T-helper 2 cell treated with Interferon-gamma antibody and Interleukin-4, amounts not matched to agents 100 ng/mL and 5 ng/mL, for 36 hours (primary cell): Measurements from ENCODE around the gene MACROD2. TPM values are rescaled to one million over a fixed set of nuclear protein-coding genes. Genes with fewer than 3 reads are reported as not detected.
"Not testable (repeated sequence)": the region's sequence is repeated elsewhere in the genome, so short reads cannot be mapped to it uniquely, and the experiment has no call there.

Experiments used
- intact Hi-C: fragments of 100-400 bp; cut with micrococcal nuclease; formaldehyde crosslinking; loops from one replicate; pipeline ENCODE4 v1.15.1; 2023
- total RNA-seq: library from RNA; stranded (reverse); gene quantifications from 2 replicates; pipeline ENCODE4 v1.2.3, GENCODE V29; 2022

The MACROD2 gene
- total RNA-seq, 1 donor from 2014 or later: not detected

- intact Hi-C loops: no loop called here
Observed at GRCh38 chr20:15140286-15140685, 1145.0 kb downstream of the MACROD2 start.

DNA sequence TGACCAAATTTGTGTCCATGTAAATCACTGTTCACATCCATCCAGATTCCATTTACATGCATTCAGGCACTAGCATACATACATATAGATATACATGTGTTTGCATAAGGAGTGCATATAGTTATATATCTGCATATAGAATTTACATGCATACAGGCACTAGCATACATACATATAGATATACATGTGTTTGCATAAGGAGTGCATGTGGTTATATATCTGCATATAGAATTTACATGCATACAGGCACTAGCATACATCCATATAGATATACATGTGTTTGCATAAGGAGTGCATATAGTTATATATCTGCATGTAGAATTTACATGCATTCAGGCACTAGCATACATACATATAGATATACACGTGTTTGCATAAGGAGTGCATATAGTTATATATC lies 1145.6 kb downstream of the MACROD2 start:
- intact Hi-C loops: not testable (repeated sequence)

DNA sequence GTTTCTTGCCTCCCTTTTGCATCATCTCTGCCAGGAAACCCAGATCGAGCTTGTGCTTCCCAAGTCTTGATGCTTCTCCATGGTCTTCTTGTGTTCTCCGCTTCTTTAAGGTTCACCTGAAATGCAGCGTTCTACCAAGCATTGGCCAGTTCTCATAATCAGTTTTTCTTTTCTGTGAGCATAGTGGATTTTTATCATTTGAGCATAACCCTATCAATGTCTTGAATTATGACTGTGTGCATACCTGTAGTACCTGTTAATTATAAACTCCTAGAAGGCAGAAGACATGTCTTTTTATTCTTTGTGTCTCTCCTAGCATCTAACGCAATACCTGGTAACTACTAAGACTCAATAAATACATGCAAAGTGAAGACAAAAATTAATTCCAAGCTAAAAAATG lies 1146.5 kb downstream of the MACROD2 start:
- intact Hi-C loops: no loop called here

- intact Hi-C loops: no loop called here
Observed at GRCh38 chr20:15143478-15143877, 1148.2 kb downstream of the MACROD2 start.

GRCh38 chr20:15144916-15145315 lies 1149.6 kb downstream of the MACROD2 start:
- intact Hi-C loops: no loop called here

DNA sequence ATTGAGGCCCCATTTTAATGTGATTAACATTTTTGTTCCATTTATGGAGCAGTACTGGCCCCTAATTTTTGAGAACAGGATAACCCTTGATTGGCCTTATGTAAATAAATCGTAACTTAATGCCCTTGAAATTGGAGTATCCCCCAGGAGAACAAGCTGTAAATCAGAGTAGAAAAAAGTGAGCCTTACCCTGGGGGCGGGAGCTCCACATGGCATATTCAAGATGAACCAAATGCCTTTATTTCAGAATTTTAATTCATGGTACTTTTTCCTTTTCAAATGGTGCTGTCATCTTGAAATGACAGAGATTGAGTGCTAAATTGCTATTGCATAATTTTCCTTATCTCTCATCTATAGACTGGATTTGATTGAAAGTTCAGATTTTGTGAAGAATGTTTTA lies 1151.6 kb downstream of the MACROD2 start:
- intact Hi-C loops: no loop called here

- intact Hi-C loops: no loop called here
Observed at GRCh38 chr20:15154070-15154469, 1158.8 kb downstream of the MACROD2 start.

DNA sequence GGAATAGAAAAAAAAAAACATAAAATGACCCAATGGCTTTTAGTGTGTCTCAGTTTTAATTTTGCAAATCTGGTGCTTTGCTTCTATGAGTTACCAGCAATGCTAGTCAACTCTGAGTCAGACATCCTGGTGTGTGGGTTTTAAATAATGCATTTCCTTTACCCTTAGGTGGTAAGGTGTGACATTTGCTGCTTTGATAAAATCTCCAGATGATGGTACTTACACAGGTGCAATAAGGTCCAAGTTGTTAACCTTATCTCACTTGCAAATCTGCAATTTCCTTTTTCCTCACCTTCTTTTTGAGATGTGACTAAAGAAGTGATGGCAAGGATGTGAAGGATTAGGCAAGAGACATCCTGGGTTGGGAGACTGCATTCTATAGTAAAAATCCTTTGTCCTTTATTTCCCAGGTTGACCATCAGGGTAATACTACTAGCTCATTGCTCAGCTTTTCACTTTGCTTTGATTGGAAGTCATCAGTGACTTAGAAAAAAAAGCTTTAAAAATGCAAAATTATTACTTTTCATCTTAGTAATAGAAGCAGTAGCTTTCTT lies 1160.6 kb downstream of the MACROD2 start:
- intact Hi-C loops: no loop called here

DNA sequence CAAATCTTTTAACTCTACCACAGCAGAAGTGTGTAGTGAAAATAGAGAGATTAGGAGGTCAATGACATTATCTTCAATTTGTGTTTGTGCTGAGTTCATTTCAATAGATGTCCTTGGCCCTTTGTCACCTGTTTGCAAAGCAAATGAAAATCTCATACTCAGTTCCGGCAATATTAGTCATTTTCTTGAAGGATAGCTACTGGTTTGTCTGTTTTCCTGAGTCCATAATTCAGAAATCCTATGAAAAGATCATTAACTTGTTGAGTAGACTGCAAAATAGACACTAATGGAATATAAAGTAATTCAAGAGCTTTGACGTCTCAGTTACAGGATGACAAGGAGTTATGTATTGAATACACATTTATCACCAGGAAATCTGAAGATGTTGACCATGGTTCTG lies 1163.2 kb downstream of the MACROD2 start:
- intact Hi-C loops: no loop called here

DNA sequence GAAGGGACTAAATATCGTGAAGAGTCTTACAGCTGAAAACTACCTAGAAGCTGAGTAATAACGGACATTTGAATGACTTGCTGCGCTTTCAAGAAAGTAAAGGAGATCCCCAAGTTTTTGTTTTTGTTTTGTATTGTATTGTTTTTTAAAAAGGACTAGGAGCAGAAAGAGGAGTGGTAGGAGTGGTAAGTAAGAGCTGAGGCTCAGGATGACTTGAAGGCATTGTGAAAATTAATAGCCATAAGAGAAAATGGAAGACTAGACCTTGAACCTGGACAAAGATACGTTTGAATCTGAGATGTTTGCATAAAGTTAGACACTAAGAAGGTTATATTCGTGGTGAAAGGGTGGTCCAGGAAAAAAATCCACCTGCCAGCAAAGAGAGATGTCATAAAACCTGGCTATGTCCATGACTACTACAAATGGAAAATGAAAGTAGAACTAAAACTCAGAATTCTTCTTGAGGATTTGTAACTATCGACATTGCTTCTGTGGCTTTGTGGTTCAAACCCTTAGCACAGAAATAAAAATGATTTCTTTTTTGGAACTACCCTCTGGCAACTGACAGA lies 1166.8 kb downstream of the MACROD2 start:
- intact Hi-C loops: no loop called here

GRCh38 chr20:15163632-15164031 lies 1168.3 kb downstream of the MACROD2 start:
- intact Hi-C loops: no loop called here

GRCh38 chr20:15164726-15165125 lies 1169.4 kb downstream of the MACROD2 start:
- intact Hi-C loops: no loop called here

- intact Hi-C loops: no loop called here
Observed at GRCh38 chr20:15166744-15167143, 1171.4 kb downstream of the MACROD2 start.

- intact Hi-C loops: no loop called here
Observed at GRCh38 chr20:15171016-15171415, 1175.7 kb downstream of the MACROD2 start.

GRCh38 chr20:15176929-15177328 lies 1181.6 kb downstream of the MACROD2 start:
- intact Hi-C loops: no loop called here

GRCh38 chr20:15178581-15178980 lies 1183.3 kb downstream of the MACROD2 start:
- intact Hi-C loops: no loop called here

DNA sequence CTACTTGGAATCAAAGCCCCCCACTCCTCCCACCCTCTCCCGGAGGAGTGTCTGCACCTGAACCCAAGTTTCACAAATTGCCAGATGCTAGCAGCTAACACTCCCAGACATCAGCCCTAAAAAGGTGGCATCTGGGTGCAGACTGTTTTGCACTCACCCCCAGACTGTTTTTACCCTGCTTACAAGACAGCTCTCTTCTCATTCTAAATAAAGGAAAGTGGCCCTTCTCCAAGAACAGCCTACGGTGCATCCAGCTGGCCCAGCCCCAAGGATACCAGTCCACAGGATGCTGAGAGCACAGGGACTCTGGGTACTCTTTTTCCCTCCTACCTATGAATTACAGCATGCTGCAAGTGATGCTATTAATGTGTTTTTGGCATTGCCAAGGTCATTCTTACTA lies 1184.1 kb downstream of the MACROD2 start:
- intact Hi-C loops: no loop called here

GRCh38 chr20:15179781-15180180 lies 1184.5 kb downstream of the MACROD2 start:
- intact Hi-C loops: no loop called here

- intact Hi-C loops: no loop called here
Observed at GRCh38 chr20:15185322-15185721, 1190.0 kb downstream of the MACROD2 start.

- intact Hi-C loops: no loop called here
Observed at GRCh38 chr20:15185913-15186312, 1190.6 kb downstream of the MACROD2 start.

DNA sequence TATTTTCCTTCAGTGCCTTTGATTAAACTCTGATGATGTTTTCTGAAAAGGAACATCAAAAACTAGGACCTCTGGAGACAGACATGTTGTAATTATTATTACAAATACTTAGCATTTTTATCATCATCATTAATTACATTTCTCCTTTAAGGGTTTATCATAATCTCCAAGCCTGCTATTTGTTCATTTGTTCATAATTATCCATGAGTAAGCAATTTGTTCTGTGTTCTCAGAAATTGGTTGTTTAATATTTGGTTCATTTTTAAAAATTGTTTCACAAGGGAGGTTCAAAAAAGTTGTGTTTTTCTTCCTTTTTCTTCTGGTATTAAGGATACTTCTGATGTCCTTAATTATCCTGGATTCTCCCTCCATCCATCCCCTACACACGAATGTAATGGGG lies 1192.3 kb downstream of the MACROD2 start:
- intact Hi-C loops: no loop called here

GRCh38 chr20:15188415-15188814 lies 1193.1 kb downstream of the MACROD2 start:
- intact Hi-C loops: no loop called here

DNA sequence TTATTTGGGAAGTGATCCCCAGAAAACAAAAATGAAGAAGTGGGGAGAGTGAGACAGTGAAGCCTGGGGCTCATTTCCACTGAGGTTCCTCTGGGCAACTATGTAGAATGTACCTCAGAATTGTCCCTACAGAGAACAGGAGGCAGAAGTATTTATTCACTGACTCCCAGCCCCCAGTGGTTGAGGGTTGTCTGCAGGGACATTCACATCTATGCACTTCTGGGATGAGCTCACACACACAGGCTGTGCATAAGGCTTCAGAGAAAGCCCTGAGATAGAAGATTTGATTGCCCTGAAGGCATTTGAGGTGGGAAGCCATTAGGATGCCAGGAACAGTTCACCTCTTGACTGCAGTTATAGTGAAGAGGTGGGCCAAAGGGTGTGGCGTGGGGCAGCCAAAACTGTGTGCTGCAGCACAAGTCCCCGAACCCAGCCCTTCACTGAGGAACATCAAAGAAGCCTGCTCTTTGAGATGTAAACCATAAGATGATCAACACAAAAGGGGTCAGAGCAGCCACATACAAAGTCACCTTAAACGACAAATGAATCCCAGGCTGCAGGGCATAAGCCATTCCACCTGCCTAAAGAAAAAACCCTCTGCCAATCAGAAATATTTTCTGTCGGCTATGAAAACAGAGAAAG lies 1195.9 kb downstream of the MACROD2 start:
- intact Hi-C loops: no loop called here
